RWPE1 (cell line): ENCODE results near the gene CPTP.

Experiments
- CTCF ChIA-PET: fragments of 350-600 bp; sonication (Branson Sonifier 250); formaldehyde crosslinking; extraction: SDS; loops from one replicate; lab custom pipeline; 2021; lab: Yijun Ruan, JAX
- POLR2A ChIA-PET: fragments of 400-600 bp; formaldehyde crosslinking; extraction: SDS; loops from one replicate; lab custom pipeline; 2020; ENCODE audit warnings: antibody characterized with exemption; ENCODE audit not compliant: low non-redundant PET; lab: Yijun Ruan, JAX
- DNase-seq: peaks from one replicate; pipeline ENCODE4 v3.0.0; 2012; ENCODE audit warnings: low spot score
- H3K27ac ChIP-seq: fragments of 450-650 bp; 2 replicates; pipeline ENCODE4 v1.5.1; 2017
- TF ChIP-seq, protein P1 (sequence below): fragments of 450-650 bp; conservative IDR thresholded peaks from 2 replicates; pipeline ENCODE4 v1.5.1; 2017; ENCODE audit warnings: low read depth, mild to moderate bottlenecking

The CPTP gene

DNA sequence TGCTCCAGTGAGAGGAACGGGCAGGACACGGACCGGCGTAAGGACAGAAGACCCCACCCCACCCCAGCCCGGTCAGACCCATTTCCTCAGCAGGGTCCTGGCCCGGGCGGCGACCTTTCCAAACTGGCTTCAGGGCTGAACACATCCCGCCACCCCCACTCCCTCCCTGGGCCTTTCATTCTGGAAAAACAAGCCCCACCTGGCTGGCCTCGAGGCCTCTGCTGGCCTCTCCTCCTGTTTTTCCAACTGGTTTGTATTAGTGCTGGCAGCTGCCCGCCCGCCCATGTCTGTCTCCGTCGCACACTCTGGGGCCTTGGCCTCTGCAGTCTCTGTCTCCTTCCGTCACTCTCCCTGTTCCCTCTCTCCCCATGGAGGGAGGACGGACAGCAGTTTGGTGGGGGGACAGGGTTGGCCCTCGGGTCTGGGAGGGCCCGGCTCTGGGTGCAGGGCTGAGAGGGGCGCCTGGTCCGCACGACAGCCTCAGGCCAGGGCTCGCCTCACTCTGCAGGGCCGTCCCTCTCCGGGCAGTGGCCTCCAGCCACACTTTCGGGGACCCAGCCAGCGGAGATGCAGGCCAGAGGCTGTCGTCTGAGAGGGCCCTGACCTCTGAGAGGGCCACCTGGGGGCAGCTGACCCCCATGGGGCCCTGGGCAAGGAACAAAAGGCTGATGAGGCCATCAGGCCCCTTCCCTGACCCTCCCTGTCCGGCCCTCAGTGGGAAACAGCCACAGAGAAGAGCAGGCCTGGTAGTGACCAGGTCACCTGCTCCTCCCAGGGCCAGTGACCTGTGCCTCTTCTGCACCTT, 35.3 kb downstream of the CPTP start:
- H3K27ac ChIP-seq, result peak overlapping the region; percentile 54
- TF ChIP-seq, protein P1, sequence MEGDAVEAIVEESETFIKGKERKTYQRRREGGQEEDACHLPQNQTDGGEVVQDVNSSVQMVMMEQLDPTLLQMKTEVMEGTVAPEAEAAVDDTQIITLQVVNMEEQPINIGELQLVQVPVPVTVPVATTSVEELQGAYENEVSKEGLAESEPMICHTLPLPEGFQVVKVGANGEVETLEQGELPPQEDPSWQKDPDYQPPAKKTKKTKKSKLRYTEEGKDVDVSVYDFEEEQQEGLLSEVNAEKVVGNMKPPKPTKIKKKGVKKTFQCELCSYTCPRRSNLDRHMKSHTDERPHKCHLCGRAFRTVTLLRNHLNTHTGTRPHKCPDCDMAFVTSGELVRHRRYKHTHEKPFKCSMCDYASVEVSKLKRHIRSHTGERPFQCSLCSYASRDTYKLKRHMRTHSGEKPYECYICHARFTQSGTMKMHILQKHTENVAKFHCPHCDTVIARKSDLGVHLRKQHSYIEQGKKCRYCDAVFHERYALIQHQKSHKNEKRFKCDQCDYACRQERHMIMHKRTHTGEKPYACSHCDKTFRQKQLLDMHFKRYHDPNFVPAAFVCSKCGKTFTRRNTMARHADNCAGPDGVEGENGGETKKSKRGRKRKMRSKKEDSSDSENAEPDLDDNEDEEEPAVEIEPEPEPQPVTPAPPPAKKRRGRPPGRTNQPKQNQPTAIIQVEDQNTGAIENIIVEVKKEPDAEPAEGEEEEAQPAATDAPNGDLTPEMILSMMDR, result no peak
- ChIA-PET CTCF (no interaction called here), POLR2A (no interaction called here)
- DNase-seq, result no peak

DNA sequence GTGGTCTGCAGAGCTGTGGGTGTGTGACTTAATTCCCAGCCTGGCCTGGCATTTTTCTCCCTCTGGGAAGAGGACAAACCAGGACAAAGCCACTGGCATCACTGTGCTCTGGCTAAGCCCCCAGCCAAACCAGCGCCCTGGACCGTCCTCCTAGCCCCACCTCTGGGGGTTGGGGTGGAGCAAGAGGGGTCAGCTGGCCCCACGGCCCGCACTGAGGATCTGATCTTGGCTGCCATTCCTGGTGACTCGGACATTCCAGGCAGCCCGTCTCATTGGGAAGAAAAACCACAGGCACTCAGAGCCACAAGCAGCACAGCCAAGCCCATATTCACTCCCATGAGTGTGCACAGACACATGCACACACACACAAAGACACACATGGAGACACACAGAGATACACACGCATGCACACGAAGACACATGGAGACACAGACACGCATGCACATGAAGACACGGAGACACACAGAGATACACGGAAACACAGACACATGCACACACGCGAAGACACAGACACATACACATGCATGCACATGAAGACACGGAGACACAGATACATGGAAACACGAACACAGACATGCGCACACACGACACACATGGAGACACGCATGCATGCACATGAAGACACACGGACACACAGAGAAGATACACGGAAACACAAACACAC, 36.0 kb downstream of the CPTP start:
- peak overlapping the region; percentile 54 for H3K27ac ChIP-seq
- ChIA-PET CTCF (no interaction called here), POLR2A (no interaction called here)
- TF ChIP-seq, protein P1, result no peak
- peak; percentile 65 for DNase-seq

DNA sequence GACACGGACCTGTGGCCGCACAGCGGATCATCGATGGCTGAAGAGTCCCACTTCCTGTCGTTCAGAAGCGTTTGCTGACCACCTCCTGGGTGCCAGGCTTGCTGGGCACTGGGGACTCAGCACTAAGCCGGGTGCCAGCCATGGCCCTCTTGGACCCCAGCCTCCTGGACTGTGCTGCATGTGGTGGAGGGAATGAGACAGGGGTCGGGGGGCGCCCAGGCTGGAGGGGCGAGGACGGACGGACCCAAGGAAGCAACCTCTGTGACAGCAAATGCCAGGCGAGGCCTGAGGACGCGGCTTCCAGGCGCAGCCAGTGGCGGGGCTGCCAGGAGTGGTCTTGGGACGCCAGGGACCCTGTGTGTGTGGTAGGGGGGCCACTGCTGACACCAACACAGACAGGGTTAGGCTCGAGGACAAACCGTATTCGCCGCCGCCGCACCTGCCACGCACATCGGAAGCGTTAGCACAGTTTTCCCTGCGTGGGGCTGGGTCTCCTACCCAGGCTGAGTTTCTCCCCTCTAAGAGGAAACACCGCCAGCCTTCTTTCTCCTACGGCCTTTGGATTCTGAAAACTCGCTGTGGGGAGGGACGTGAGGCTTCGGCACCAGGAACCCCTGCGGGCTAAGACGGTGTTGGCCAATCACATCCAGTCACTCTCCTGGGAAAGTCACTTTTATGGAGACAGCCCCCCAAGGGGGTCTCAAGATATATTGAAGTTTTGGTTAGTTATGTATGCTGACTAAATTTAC, 36.8 kb downstream of the CPTP start:
- H3K27ac ChIP-seq, result peak overlapping the region; percentile 54; the same call in 1 of the 2 replicates
- ChIA-PET CTCF (no interaction called here), POLR2A (no interaction called here)
- DNase-seq, result no peak
- TF ChIP-seq, protein P1, result no peak

DNA sequence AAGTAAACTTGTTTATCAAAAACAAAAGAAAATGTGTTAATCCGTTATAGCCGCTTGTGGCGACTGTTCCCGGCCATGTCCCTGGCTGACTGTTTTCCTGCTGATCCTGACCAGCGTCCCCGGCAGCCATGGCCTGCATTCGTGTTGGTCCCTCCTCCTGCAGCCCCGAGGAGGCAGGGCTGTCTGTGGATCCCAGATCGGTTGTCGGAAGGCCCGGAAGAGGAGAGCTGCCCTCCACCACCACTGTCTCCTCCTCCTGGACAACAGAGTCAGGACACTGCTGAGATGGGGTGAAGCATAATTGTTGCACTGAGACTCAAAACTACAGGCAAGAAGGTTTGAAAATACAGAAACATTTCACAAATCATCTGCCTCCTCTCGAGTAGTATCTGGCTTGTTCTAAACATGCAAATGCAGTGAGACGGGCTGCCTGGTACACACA, 37.4 kb downstream of the CPTP start:
- ChIA-PET POLR2A (no interaction called here), CTCF (no interaction called here)
- H3K27ac ChIP-seq, result no peak overlapping the region
- TF ChIP-seq, protein P1, result no peak
- no peak for DNase-seq

DNA sequence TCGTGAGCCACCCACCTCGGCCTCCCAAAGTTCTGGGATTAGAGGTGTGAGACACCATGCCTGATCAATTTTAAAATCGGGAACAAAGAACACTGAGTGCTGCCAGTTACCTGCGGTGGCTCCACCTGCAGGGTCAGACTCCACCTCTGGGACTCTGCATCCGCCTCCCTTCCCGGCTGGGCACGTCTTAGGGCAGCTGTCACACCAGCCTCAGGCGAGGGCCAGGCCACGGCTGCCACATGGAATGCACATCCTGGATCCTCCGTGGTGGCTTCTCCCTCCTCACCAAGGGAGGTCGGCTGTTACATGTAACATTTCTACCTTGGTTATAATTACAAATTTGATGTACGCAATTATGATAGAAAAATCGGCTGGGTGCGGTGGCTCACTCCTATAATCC, 39.7 kb downstream of the CPTP start:
- no peak for DNase-seq
- H3K27ac ChIP-seq, result no peak overlapping the region
- POLR2A ChIA-PET, result no interaction called here
- TF ChIP-seq, protein P1, result no peak
- CTCF ChIA-PET, result no interaction called here
